T follicular helper cell (primary cell): ENCODE measurements around the gene C4A.
"Not testable (repeated sequence)": the region's sequence is repeated elsewhere in the genome, so short reads cannot be mapped to it uniquely, and the experiment has no call there.

Experiments used
- DNase-seq: peaks from one replicate; pipeline ENCODE4 v3.0.0-alpha.2; 2020; ENCODE audit warnings: low read depth

Gene C4A

DNA sequence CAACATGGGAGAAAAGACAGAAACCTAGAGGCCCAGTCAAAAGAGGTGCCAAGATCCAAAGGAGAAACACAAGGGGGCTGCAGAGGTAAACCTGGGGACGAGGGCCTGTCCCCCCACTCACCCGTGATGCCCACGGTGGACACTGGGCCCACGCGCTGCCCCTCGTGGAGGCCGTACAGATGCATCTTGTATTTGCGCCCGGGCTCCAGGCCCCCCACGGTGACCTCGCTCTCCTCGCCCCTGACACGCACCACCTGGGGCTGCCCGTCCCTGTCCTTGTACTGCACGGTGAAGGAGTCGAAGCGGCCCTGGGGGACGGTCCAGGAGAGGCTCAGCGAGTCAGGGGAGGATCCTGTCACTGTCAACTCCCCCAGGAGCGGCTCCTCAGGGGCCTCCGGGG, 67.3 kb downstream of the C4A start:
- not testable (repeated sequence) for DNase-seq

DNA sequence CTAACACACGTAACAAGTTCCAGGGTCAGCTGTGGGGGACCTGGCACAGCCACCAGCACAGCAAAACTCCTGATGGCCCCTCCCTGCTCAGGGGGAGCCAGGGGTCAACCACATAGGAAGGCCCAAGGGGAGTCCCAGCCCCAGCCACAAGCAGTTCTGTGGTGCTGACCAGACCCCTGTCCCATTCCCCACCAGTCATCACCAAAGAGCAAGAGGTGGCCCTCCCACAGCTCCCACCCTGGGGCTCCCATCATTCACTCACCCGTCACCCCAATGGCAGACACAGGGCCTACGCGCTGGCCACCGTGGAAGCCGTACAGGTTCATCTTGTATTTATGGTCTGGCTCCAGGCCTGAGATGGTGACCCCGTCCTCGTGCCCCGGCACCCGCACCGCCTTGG, 67.9 kb downstream of the C4A start:
- DNase-seq, result not testable (repeated sequence)

DNA sequence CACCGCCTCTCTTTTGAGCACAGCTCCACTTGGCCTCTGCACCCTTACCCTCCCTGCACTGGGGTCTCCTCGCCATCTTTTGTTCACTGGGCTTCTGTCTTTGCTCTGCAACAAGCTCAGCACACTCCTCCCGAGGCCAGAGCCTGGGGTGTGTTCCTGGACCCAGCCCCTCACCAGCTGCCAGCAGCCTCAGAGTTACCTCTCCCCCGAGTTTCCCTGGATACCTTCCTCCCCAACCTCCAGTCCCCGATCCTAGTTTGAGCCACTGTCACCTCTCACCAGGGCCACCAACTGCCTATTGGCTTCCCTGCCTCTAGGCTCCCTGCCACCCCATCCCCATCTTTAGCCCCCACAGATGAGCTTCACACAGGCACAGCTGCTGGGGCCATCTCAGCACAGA, 68.7 kb downstream of the C4A start:
- DNase-seq, result no peak
